GM12874 (cell line): ENCODE data around the gene CABYR.

Experiments used
- CTCF ChIP-seq: IDR thresholded peaks from 2 replicates; pipeline ENCODE4 v1.5.1; 2011; ENCODE audit warnings: low read depth, mild to moderate bottlenecking, control low read depth, low read length, moderate library complexity; ENCODE audit not compliant: insufficient read depth

The CABYR gene

GRCh38 chr18:24115628-24116027 is 23.2 kb upstream of the CABYR start:
- TF ChIP-seq CTCF: no peak

- peak; percentile 62 for TF ChIP-seq CTCF
Measured at GRCh38 chr18:24118750-24119577, 19.9 kb upstream of the CABYR start.

GRCh38 chr18:24120676-24121075 is 18.2 kb upstream of the CABYR start:
- no peak for TF ChIP-seq CTCF

- no peak for TF ChIP-seq CTCF
Measured at GRCh38 chr18:24121625-24122024, 17.2 kb upstream of the CABYR start.

GRCh38 chr18:24126155-24126961 is 12.5 kb upstream of the CABYR start:
- no peak for TF ChIP-seq CTCF

GRCh38 chr18:24127735-24128134 is 11.1 kb upstream of the CABYR start:
- no peak for TF ChIP-seq CTCF

- TF ChIP-seq CTCF: no peak
Measured at GRCh38 chr18:24128700-24129099, 10.2 kb upstream of the CABYR start.
